ENCODE measurements around the gene E2F8.

Gene E2F8

DNA sequence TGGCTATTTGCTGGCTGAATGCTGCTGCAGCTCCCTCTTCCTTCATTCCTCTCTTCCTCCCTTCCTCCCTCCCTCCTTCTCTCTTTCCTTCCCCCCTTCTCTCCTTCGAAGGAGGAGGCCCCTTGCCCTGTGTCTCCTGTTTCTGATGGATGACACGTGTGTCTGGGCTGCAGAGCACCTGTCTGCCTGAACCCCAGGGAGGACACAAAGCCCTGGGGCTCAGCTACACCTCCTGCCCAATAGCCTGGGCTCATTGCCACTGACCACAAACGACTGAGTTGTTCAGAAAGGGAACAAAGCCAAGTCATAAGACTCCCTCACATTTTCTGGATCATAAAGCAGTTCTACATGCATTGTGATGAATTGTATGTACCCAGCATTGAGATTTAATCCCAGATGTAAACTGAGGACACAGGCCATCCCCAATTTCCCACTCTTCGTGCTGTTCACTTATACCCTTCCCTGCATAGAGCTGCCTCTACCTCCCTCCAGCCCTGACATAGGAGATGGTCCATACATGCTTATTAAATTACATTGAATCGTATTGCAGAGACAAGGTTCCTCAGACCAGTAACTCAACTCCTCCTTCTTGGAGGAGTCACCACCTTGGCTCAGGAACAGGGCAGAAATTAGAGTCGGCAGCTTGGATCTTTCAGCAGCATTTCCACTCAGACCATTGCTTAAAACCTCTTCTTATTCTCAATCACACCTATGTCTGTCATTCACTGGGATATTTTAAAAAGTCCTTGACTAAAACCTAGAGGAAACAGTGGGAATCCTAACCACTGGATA, 40.1 kb downstream of the E2F8 start:
- Histone ChIP-seq H2AFZ (ENCODE audit: low read depth) (no peak overlapping the region), H3K4me3 (IDR thresholded peaks at IDR 0.05; ENCODE audit: insufficient read depth, low read depth, low read length) (no peak overlapping the region), H4K20me1 (ENCODE audit: insufficient read depth) (no peaks in the 10 kb centered on the region), H3K36me3 (ENCODE audit: insufficient read depth) (no peaks in the 10 kb centered on the region), H3K27me3 (ENCODE audit: insufficient read depth, low read depth) (no peaks in the 10 kb centered on the region), H3K79me2 (ENCODE audit: insufficient read depth, low read depth) (no peaks in the 10 kb centered on the region), H3K9ac (no peak overlapping the region), H3K4me2 (no peak overlapping the region), H3K4me1 (ENCODE audit: low read depth, poor library complexity, severe bottlenecking) (no peaks in the 10 kb centered on the region), H3K27ac (no peak overlapping the region)
- TF ChIP-seq, protein P1, sequence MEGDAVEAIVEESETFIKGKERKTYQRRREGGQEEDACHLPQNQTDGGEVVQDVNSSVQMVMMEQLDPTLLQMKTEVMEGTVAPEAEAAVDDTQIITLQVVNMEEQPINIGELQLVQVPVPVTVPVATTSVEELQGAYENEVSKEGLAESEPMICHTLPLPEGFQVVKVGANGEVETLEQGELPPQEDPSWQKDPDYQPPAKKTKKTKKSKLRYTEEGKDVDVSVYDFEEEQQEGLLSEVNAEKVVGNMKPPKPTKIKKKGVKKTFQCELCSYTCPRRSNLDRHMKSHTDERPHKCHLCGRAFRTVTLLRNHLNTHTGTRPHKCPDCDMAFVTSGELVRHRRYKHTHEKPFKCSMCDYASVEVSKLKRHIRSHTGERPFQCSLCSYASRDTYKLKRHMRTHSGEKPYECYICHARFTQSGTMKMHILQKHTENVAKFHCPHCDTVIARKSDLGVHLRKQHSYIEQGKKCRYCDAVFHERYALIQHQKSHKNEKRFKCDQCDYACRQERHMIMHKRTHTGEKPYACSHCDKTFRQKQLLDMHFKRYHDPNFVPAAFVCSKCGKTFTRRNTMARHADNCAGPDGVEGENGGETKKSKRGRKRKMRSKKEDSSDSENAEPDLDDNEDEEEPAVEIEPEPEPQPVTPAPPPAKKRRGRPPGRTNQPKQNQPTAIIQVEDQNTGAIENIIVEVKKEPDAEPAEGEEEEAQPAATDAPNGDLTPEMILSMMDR (conservative IDR thresholded peaks at IDR 0.05; ENCODE audit: low read depth, low read length) = no peak

DNA sequence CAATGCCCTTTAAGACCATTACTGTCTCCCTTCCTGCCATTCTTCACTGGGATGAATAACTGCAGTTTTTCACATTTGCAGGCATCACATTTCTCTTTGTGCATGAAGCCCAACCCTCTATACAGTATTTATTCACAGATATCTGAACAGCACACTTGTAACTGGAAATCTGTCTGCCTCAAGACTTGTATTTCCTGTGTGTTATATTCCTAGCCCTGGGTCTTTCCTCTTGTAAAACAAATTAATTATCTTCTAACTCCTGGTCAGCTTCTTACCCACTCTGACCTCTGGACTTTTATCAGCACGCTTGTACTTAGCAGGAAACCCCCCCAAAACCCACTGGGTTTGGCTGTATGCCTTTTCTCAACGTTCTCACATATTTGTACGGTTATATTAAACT, 41.0 kb downstream of the E2F8 start:
- no peaks in the 10 kb centered on the region for H3K4me1 ChIP-seq (ENCODE audit: low read depth, poor library complexity, severe bottlenecking)
- H3K27ac ChIP-seq = no peak overlapping the region
- no peak overlapping the region for H3K9ac ChIP-seq

DNA sequence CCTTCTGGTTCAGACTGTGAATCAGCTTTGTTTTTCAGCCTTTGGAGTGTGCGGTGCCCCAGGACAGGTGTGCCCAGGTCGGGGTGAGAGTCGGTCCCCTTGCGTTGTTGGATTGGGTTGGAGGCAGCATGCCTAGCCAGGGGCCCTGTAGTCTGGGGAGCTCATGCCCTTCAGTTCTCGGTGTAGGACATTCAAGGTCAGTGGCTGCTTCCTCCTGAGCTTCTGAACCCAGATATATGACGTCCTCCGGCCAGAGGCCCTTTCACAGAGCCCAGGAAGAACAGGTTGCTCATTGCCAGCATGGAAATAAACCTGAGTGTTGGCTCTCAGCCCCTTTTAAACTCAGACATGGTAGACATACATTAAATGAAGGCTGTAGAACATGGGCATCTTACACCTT, 41.7 kb downstream of the E2F8 start:
- Histone ChIP-seq H2AFZ (ENCODE audit: low read depth) (no peak overlapping the region), H3K4me3 (IDR thresholded peaks at IDR 0.05; ENCODE audit: insufficient read depth, low read depth, low read length) (no peak overlapping the region), H3K4me2 (no peak overlapping the region), H3K9ac (no peak overlapping the region), H3K27ac (no peak overlapping the region), H3K4me1 (ENCODE audit: low read depth, poor library complexity, severe bottlenecking) (no peaks in the 10 kb centered on the region), H3K79me2 (ENCODE audit: insufficient read depth, low read depth) (no peaks in the 10 kb centered on the region), H3K27me3 (ENCODE audit: insufficient read depth, low read depth) (no peaks in the 10 kb centered on the region), H4K20me1 (ENCODE audit: insufficient read depth) (no peaks in the 10 kb centered on the region), H3K36me3 (ENCODE audit: insufficient read depth) (no peaks in the 10 kb centered on the region)
- TF ChIP-seq, protein P1 (conservative IDR thresholded peaks at IDR 0.05; ENCODE audit: low read depth, low read length) = no peak

More for the DNA sequence above, 41.0 kb downstream of the E2F8 start:
- H3K36me3 ChIP-seq (ENCODE audit: insufficient read depth) = no peaks in the 10 kb centered on the region
- TF ChIP-seq, protein P1 (conservative IDR thresholded peaks at IDR 0.05; ENCODE audit: low read depth, low read length) = no peak
- no peak overlapping the region for H2AFZ ChIP-seq (ENCODE audit: low read depth)
- H4K20me1 ChIP-seq (ENCODE audit: insufficient read depth) = no peaks in the 10 kb centered on the region
- H3K79me2 ChIP-seq (ENCODE audit: insufficient read depth, low read depth) = no peaks in the 10 kb centered on the region
- no peaks in the 10 kb centered on the region for H3K27me3 ChIP-seq (ENCODE audit: insufficient read depth, low read depth)
- H3K4me2 ChIP-seq = no peak overlapping the region
- H3K4me3 ChIP-seq (IDR thresholded peaks at IDR 0.05; ENCODE audit: insufficient read depth, low read depth, low read length) = no peak overlapping the region

DNA sequence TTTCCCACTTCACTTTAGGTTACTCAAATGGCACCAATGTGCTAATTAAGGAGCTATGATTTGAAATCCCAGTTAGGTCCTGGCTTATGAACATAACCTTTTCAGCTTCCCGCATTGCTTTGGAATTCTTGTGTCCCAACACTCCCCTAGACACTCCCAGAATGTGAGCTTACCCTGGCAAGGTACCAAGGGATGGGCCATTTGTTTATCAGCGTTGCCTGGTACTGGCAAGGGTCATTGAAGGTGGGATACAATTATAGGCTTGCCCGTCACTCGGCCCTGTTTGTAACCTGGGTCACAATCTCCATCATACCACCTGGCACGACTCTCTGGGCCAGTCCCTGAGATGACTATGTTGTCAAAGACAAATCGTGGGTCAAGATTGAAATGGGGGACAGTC, 44.3 kb downstream of the E2F8 start:
- TF ChIP-seq, protein P1 (conservative IDR thresholded peaks at IDR 0.05; ENCODE audit: low read depth, low read length) = no peak
- Histone ChIP-seq H3K4me2 (no peak overlapping the region), H3K27me3 (ENCODE audit: insufficient read depth, low read depth) (no peaks in the 10 kb centered on the region), H3K4me3 (IDR thresholded peaks at IDR 0.05; ENCODE audit: insufficient read depth, low read depth, low read length) (no peak overlapping the region), H3K36me3 (ENCODE audit: insufficient read depth) (no peaks in the 10 kb centered on the region), H3K27ac (no peak overlapping the region), H4K20me1 (ENCODE audit: insufficient read depth) (no peaks in the 10 kb centered on the region), H2AFZ (ENCODE audit: low read depth) (no peak overlapping the region), H3K9ac (no peak overlapping the region), H3K79me2 (ENCODE audit: insufficient read depth, low read depth) (no peaks in the 10 kb centered on the region), H3K4me1 (ENCODE audit: low read depth, poor library complexity, severe bottlenecking) (no peaks in the 10 kb centered on the region)
